Liver (tissue), 9 donors: ENCODE results near the gene BCORL1. TPM values are rescaled to one million over a fixed set of nuclear protein-coding genes. Genes with fewer than 3 reads are reported as not detected.

ENCODE experiments used
- DNase-seq: peaks from one replicate; pipeline ENCODE4 v3.0.0-alpha.2; 2017; ENCODE audit warnings: low spot score
- H3K27ac ChIP-seq, 2 donors: one replicate each; pipeline ENCODE4 v1.7.0; 2013; ENCODE audit warnings: inconsistent platforms in 2 of 2, low read length in 2 of 2, control low read depth in 1 of 2, low read depth in 1 of 2, mild to moderate bottlenecking in 1 of 2
- H3K27me3 ChIP-seq, 4 donors: one replicate each; pipeline versions ENCODE4 v1.6.1 to v1.7.0; 2013; ENCODE audit warnings: low read length in 3 of 4, inconsistent platforms in 1 of 4, mild to moderate bottlenecking in 1 of 4, moderate library complexity in 1 of 4; ENCODE audit not compliant: control insufficient read depth in 4 of 4, insufficient read depth in 4 of 4
- H3K36me3 ChIP-seq, 4 donors: one replicate each; pipeline versions ENCODE4 v1.6.1 to v1.7.0; 2013; ENCODE audit warnings: low read length in 3 of 4, mild to moderate bottlenecking in 3 of 4, low read depth in 1 of 4, moderate library complexity in 1 of 4; ENCODE audit not compliant: control insufficient read depth in 4 of 4, insufficient read depth in 3 of 4
- H3K4me1 ChIP-seq, 4 donors: one replicate each; pipeline versions ENCODE4 v1.6.1 to v1.7.0; 2013; ENCODE audit warnings: low read length in 3 of 4, mild to moderate bottlenecking in 3 of 4, moderate library complexity in 1 of 4; ENCODE audit not compliant: control insufficient read depth in 4 of 4, insufficient read depth in 4 of 4
- H3K4me3 ChIP-seq, 3 donors: one replicate each; pipeline versions ENCODE4 v1.6.1 to v1.7.0; 2013; ENCODE audit warnings: low read length in 3 of 3, control low read depth in 1 of 3, low read depth in 1 of 3, mild to moderate bottlenecking in 1 of 3
- H3K9ac ChIP-seq, 2 donors: one replicate each; pipeline ENCODE4 v1.7.0; 2013; ENCODE audit warnings: low read length in 2 of 2, mild to moderate bottlenecking in 2 of 2, moderate library complexity in 2 of 2, control low read depth in 1 of 2, low read depth in 1 of 2
- H3K9me3 ChIP-seq, 4 donors: one replicate each; pipeline versions ENCODE4 v1.6.1 to v1.7.0; 2013; ENCODE audit warnings: low read length in 3 of 4; ENCODE audit not compliant: control insufficient read depth in 4 of 4
- ATF3 ChIP-seq: IDR thresholded peaks from 2 replicates; pipeline ENCODE4 v1.6.1; 2016; ENCODE audit warnings: antibody characterized with exemption
- CTCF ChIP-seq: fragments of 150-350 bp; IDR thresholded peaks from 2 replicates; pipeline ENCODE4 v1.5.1; 2017; ENCODE audit warnings: improper control_type of control experiment, low read depth, low read length; ENCODE audit not compliant: missing input control
- EGR1 ChIP-seq, 2 donors: IDR thresholded peaks; 2 replicates each; pipeline ENCODE4 v1.6.1; 2016 to 2018; ENCODE audit warnings: antibody characterized with exemption in 2 of 2, low read depth in 2 of 2
- FOXA1 ChIP-seq: IDR thresholded peaks from 2 replicates; pipeline ENCODE4 v1.6.1; 2016; ENCODE audit warnings: antibody characterized with exemption
- GABPA ChIP-seq, 2 donors: IDR thresholded peaks in 1 of 2; conservative IDR thresholded peaks in 1 of 2; 2 replicates each; pipeline ENCODE4 v1.6.1; 2016; ENCODE audit warnings: antibody characterized with exemption in 2 of 2, mild to moderate bottlenecking in 1 of 2, moderate library complexity in 1 of 2
- HNF4A ChIP-seq, 2 donors: conservative IDR thresholded peaks; 2 replicates each; pipeline ENCODE4 v1.6.1; 2016; ENCODE audit warnings: antibody characterized with exemption in 2 of 2, mild to moderate bottlenecking in 2 of 2
- HNF4G ChIP-seq: IDR thresholded peaks from 2 replicates; pipeline ENCODE4 v1.6.1; 2016; ENCODE audit warnings: antibody characterized with exemption
- JUND ChIP-seq, 2 donors: IDR thresholded peaks; 2 replicates each; pipeline ENCODE4 v1.6.1; 2016; ENCODE audit warnings: antibody characterized with exemption in 2 of 2
- MAX ChIP-seq: IDR thresholded peaks from 2 replicates; pipeline ENCODE4 v1.6.1; 2016; ENCODE audit warnings: antibody characterized with exemption
- NR2F2 ChIP-seq: IDR thresholded peaks from 2 replicates; pipeline ENCODE4 v1.6.1; 2016; ENCODE audit warnings: antibody characterized with exemption
- RAD21 ChIP-seq, 2 donors: IDR thresholded peaks; 2 replicates each; pipeline ENCODE4 v1.6.1; 2016; ENCODE audit warnings: antibody characterized with exemption in 2 of 2, mild to moderate bottlenecking in 2 of 2
- REST ChIP-seq: IDR thresholded peaks from 2 replicates; pipeline ENCODE4 v1.6.1; 2016; ENCODE audit warnings: antibody characterized with exemption, mild to moderate bottlenecking
- SP1 ChIP-seq: IDR thresholded peaks from 2 replicates; pipeline ENCODE4 v1.6.1; 2018; ENCODE audit warnings: antibody characterized with exemption, mild to moderate bottlenecking
- TAF1 ChIP-seq: conservative IDR thresholded peaks from 2 replicates; pipeline ENCODE4 v1.6.1; 2016; ENCODE audit warnings: antibody characterized with exemption, mild to moderate bottlenecking
- YY1 ChIP-seq: IDR thresholded peaks from 2 replicates; pipeline ENCODE4 v1.6.1; 2016; ENCODE audit warnings: antibody characterized with exemption, mild to moderate bottlenecking
- ZBTB33 ChIP-seq: IDR thresholded peaks from 2 replicates; pipeline ENCODE4 v1.6.1; 2016; ENCODE audit warnings: antibody characterized with exemption
- WGBS: extraction: QIAGEN DNeasy Blood & Tissue Kit; methylation state at CpG from one replicate; pipeline ENCODE4 v1.1.7; 2013; 5-methylcytosine and 5-hydroxymethylcytosine counted together
- polyA plus RNA-seq, 2 donors: library from polyadenylated mRNA; stranded (reverse) in 1 of 2; unstranded in 1 of 2; fragments of 200-250 nt in 1 of 2; fragments of >200 nt in 1 of 2; fragmentation: Nextera tagmentation in 1 of 2; extraction: Ambion mirVana in 1 of 2; gene quantifications; one replicate each; pipeline versions ENCODE4 v1.2.1 to v1.2.3, GENCODE V29; 2013 to 2015
- total RNA-seq, 2 donors: library from RNA; depleted of rRNA; stranded (reverse); fragments of >200 nt; gene quantifications; one replicate each; pipeline ENCODE4 v1.2.3, GENCODE V29; 2014
- donor health status: healthy.
- donor health status: healthy.
- donor health status: healthy.
- donor health status: healthy.
- donor health status: healthy.

The BCORL1 gene
- total and polyA plus RNA-seq, 4 donors, result 1.7 to 5.3 (median 2.1) TPM

- WGBS, result 85% methylated on average over 11 of the region's 11 CpGs
- no peak overlapping the region for H3K27ac ChIP-seq
- no peaks in the 10 kb centered on the region for H3K4me1 ChIP-seq
- no peaks in the 10 kb centered on the region for H3K27me3 ChIP-seq
- peaks cover 3 to 22% (median 16%) of the 10 kb centered on the region in 4 donors for H3K36me3 ChIP-seq
- no peak overlapping the region for H3K9ac ChIP-seq
- H3K9me3 ChIP-seq, result no peaks in the 10 kb centered on the region
- H3K4me3 ChIP-seq, result no peak overlapping the region
- TF ChIP-seq JUND (IDR thresholded peaks at IDR 0.05) (no peak), CTCF (no peak), ZBTB33 (no peak), MAX (no peak), HNF4G (no peak), REST (no peak), YY1 (no peak), SP1 (no peak), NR2F2 (no peak), HNF4A (conservative IDR thresholded peaks at IDR 0.05) (no peak), EGR1 (IDR thresholded peaks at IDR 0.05; ENCODE audit: low read depth in 2 of 2) (no peak), RAD21 (IDR thresholded peaks at IDR 0.05) (no peak), GABPA (IDR thresholded peaks at IDR 0.05 in 1 of 2, conservative IDR thresholded peaks at IDR 0.05 in 1 of 2) (no peak), ATF3 (no peak), FOXA1 (no peak), TAF1 (no peak)
- DNase-seq, result no peak
Measured at GRCh38 chrX:130055103-130055502, 72.7 kb downstream of the BCORL1 start.

GRCh38 chrX:130055899-130056298, 73.5 kb downstream of the BCORL1 start:
- TF ChIP-seq TAF1 (no peak), ZBTB33 (no peak), YY1 (no peak), HNF4G (no peak), MAX (no peak)
- H3K27ac ChIP-seq, result no peak overlapping the region
- H3K27me3 ChIP-seq, result no peaks in the 10 kb centered on the region
- WGBS, result 91% methylated on average over 18 of the region's 18 CpGs
- H3K4me3 ChIP-seq, result no peak overlapping the region
- peaks cover 3 to 22% (median 13%) of the 10 kb centered on the region in 4 donors for H3K36me3 ChIP-seq
- DNase-seq, result no peak
- no peak overlapping the region for H3K9ac ChIP-seq
- H3K4me1 ChIP-seq, result peaks cover 0 to 5% (median 3%) of the 10 kb centered on the region in 4 donors
- no peaks in the 10 kb centered on the region for H3K9me3 ChIP-seq
